Choroid plexus epithelial cell (primary cell): Measurements from ENCODE around the gene TRIM40.

Experiments used
- DNase-seq: peaks from one replicate; pipeline ENCODE4 v3.0.0-alpha.2; 2010; ENCODE audit warnings: low read depth
- H3K4me3 ChIP-seq: 2 replicates; pipeline ENCODE4 v1.5.1; 2011; ENCODE audit warnings: low read depth, mild to moderate bottlenecking, control low read depth, low read length, moderate library complexity
- CTCF ChIP-seq: conservative IDR thresholded peaks from 2 replicates; pipeline ENCODE4 v1.5.1; 2011; ENCODE audit warnings: low read depth, mild to moderate bottlenecking, control low read depth, inconsistent platforms, low read length, moderate library complexity

TRIM40 gene

GRCh38 chr6:30167101-30167500, 31.2 kb downstream of the TRIM40 start:
- no peak overlapping the region for H3K4me3 ChIP-seq
- TF ChIP-seq CTCF, result no peak
- DNase-seq, result no peak

- no peak for TF ChIP-seq CTCF
- DNase-seq, result no peak
- no peak overlapping the region for H3K4me3 ChIP-seq
Measured at GRCh38 chr6:30168741-30169140, 32.8 kb downstream of the TRIM40 start.

- peak; percentile 74 for TF ChIP-seq CTCF
- DNase-seq, result peak; percentile 73
Measured at GRCh38 chr6:30169658-30170614, 34.0 kb downstream of the TRIM40 start.

GRCh38 chr6:30171677-30172471, 35.9 kb downstream of the TRIM40 start:
- peak; percentile 74 for DNase-seq

More at GRCh38 chr6:30169658-30170614, 34.0 kb downstream of the TRIM40 start:
- no peak overlapping the region for H3K4me3 ChIP-seq

GRCh38 chr6:30172681-30173080, 36.7 kb downstream of the TRIM40 start:
- TF ChIP-seq CTCF, result no peak
- H3K4me3 ChIP-seq, result no peak overlapping the region
- DNase-seq, result no peak

More at GRCh38 chr6:30171677-30172471, 35.9 kb downstream of the TRIM40 start:
- H3K4me3 ChIP-seq, result peak overlapping the region; percentile 8
- TF ChIP-seq CTCF, result peak; percentile 5

GRCh38 chr6:30175765-30176164, 39.8 kb downstream of the TRIM40 start:
- no peak overlapping the region for H3K4me3 ChIP-seq
- no peak for DNase-seq
- TF ChIP-seq CTCF, result no peak
